Measurements from ENCODE around the gene LCT.

The LCT gene

DNA sequence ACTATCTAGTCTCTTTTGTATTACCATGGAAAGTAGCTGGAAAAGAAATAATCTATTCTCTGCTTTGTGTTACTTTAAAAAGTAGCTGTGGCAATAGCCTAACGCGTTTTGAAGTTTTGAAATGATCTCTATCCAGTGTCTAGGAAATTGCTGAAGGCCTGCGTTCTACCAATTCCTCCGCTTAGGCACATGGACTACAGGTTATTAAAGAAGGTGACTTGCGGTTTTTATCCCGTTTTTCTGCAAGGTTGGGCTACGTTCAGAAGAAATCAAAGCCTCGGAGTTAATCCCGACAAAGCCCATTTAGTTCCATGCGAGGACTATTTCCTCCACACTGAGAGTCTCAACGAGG, 96.0 kb downstream of the LCT start:
- no peak for DNase-seq

DNA sequence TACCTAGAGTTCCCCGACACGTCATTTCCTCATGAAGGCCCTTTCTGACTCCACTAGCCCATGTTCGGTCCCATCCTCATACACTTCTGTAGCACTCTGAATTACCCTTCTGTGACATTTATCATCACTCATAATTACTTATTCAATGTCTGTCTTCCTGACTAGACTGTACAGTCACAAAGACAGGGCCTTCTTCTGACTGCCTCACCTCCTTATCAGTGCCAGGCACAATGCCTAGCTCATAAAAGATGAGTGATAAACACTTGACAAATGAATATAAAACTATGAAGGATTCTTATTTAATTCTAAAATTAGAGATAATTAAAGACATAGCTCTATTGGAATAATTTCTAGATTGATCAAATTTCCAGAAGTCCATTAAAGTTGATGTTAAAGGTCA, 96.8 kb downstream of the LCT start:
- DNase-seq = no peak
